Activated CD4-positive, alpha-beta T cell treated with anti-CD3 and anti-CD28 coated beads, Interleukin-2, amount 50 U/mL, for 4 hours (primary cell): Measurements from ENCODE around the gene INSYN2B.

ENCODE experiments used
- DNase-seq, 2 experiments: peaks; one replicate each; pipeline ENCODE4 v3.0.0-alpha.2; 2020

INSYN2B gene

DNA sequence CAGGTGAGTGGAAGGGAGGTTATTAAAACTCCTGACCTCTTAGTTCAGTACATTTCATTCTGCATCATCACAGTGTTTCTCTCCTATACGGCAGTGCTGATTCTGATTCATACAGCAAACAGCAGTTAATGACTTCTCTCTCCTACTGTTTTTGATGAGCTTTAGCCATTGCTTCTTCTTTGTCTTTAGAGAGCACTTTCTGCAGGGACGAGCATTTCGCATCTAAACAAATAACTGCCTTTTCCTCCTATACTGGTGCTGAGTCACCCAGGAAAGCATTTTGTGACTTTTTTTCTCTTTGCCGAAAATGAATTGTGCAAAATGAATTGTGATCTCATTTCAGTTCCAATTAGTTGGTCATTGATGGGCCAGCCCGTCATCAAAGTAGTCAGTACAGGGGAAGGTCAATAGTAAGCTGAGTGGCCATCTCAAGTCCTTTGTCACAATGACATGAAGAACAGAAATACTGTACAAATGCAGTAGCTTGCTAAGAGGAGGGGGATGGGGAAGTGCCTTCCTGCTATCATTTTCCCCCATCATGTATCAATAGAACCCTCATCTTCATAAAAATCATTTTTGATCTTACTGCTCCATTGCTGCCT is 98.5 kb downstream of the INSYN2B start:
- no peak for DNase-seq

DNA sequence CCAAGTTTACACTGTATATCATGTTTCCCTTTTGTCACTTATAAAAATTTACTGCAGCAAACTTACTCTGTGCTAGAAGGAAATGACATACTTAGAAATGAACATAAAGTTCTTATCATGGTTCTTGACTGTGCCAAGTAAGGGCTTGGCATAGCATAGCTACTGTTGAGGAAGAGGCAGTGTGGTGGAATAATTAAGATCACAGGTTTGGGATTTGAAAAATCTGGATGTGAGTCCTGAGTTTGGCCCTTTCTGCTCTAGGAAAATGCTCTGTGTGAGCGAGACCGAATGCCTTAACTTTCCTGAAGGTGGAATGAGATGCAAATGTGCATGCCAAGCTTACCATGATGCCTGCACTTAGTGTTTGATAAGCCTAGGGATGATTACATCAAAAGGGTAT is 99.5 kb downstream of the INSYN2B start:
- DNase-seq: no peak

DNA sequence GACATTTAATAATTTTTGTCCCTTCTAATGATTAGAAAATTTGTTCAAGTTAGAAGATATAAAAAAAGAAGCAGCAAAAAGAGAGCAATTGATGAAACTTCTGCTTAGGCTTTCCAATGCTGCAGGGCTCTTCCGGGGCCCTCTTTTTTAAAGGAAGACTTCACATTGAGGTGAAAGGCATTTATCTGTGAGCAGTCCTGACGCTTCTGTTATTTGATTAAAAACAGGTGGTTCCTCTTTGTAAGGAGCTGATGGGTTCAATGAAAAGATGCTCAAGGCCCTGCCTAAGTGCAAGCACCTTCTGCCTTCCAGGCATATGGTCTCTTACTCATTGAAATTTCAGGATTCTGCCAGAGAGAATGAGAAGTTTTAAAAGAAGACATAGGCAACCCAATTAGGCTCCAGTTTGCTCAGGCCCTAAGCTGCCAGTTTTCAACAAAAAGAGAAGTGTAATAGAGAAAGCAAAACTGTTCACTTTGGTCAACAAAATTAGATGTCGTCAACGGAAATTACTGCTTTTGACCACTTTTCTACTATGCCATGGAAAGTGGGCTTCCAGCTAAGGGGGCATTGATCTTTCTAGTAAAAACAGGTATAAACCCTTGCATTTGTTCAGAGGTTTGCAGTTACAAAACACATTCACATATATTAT is 100.2 kb downstream of the INSYN2B start:
- no peak for DNase-seq

DNA sequence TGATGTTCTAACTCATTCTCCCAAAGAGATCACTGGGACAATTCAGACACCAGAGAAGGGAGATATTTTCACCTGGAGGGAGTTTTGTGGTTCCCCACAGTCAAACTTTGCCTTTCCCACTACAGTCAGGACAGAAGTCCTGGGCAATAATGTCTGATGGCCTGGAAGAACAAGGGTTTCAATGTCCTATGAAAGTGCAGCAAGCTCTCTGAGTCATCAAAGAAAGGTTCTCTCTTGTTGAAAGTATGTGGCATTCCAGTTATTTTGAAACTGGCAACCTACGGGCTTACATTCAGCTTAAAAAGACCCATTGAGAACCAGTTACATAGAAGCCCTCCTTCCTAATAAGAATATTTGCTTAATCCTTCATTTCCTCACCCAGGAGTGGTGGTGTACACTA is 103.9 kb downstream of the INSYN2B start:
- no peak for DNase-seq

DNA sequence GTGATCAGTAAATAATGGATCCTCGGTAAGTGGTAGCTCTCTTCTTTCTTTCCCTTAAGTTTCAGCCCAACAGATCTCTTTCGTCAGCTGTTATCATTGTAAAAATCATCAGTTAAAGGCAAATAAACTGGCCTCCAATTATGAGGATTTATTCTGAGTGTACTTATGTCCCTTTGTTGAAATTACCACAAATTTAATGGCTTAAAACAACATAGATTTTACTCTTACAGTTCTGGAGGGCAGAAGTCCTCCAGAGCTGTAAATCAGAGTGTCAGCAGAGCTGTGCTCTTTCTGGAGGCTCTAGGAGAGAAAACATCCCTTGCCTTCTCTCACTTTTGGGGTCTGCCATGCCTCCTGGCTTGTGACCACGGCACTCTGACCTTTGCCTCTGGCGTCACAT is 104.6 kb downstream of the INSYN2B start:
- no peak for DNase-seq

DNA sequence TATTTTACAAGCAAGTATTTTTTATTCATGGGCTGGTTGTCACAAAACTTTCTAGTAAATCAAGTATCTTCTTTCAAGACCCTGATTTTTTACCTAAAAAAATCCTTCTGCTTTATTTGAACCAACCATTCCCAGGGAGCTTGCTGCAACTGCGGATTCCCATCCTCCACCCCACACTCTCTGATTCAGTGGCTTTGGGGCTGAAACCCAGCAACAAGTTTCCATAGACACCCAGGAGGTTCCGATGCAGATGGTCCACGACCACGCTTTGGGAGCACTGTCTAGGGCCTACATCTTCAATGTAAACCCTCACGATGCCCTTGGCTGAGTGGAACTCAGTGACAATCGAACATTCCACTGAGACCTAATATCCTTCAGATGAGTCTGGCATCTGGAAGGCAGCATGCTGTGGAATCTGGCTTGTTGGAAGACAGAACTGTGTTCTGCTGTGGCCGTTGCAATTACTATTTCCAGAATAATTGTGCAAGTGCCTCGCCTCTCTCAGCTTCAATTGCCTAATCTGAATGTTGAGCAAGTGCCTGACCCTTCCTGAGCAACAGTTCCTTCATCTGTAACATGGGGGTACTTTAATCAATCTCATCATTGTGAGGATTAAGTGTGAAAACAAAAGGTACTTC is 105.1 kb downstream of the INSYN2B start:
- DNase-seq: no peak

DNA sequence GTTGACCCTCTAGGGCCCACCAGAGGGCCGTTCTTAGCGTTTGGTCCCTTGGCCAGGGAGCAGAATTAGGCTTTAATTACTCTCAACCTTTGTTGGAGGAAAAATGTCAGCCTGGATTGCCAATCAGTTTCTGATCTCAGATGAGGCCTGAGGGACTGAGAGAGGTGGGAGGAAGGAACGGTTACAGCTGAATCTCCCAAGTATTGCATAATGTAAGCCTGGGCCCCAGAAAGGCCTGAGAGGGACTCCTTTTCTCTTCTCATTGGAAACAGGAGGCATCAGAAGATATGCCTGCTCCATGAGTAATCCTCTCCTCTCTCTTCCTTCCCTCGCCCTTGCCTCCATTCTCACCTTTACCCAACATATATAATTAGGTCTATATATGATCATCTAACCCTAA is 105.7 kb downstream of the INSYN2B start:
- no peak for DNase-seq

DNA sequence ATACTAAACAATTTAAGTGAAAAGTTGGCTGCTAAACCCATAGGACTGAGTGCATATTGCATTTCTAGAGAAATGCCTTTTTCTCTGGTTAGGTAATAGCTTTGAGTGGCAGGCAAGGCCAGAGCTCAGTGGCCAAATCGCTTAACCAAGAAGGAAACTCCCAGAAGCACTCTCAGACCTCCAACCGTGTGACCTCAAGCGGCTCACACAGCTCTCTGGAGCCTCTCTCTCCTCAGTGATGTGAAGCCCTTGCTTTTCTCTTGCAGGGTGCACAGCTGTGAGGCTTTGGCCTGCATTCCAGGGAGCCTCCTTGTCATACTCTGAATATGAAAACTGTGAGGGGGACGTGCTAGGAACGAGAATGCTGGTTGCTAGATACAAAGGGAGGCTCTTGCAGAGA is 106.7 kb downstream of the INSYN2B start:
- no peak for DNase-seq

DNA sequence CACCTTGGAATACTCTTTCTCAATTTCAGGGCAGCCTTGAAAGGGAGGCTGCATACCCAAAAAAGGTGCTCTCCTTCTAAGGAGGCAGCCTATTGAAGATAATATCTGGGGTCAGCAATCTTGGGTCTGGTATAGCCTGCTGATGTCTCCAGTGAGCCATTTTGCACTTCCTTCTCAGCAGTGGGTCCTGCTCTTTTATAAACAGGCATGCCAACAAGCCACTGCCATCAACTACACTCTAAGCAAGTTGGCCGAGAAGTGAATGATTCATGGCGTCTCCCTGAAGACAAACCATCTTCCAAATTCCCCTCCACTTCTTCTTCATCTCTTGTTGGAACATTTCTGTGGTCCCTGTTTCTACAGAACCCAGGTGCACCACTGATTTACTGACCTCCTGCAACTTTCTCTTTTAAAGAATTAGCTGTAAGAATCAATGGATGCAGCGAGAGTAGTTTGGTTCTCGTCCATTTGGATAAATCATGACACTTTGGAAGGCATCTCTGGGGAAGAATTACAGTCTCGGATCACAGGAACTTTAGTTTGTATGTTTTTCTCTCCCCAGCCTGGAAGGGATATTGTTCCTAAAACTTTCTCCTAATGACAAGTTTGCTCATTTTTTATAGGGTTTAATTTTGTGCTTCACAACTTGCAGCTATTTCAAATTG is 108.3 kb downstream of the INSYN2B start:
- no peak for DNase-seq

DNA sequence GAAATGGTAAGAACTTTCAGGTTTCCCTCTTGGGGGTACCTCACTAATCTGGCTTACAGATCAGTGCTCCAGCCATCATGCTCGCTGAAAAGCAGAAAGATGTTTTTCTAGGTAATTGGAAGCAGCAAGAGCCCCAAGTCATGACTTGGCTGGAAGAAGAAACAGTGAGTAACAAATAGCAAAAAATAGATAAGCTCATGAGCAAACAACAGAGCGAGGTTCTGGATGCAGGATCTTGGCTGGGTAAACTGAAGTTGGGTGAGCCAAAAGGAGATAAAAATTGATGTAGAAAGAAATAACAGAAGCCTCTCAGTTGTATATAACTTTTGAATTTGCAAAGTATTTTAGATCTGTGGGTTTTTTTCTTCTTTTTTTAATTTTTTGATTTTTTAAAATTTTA is 110.1 kb downstream of the INSYN2B start:
- no peak for DNase-seq

DNA sequence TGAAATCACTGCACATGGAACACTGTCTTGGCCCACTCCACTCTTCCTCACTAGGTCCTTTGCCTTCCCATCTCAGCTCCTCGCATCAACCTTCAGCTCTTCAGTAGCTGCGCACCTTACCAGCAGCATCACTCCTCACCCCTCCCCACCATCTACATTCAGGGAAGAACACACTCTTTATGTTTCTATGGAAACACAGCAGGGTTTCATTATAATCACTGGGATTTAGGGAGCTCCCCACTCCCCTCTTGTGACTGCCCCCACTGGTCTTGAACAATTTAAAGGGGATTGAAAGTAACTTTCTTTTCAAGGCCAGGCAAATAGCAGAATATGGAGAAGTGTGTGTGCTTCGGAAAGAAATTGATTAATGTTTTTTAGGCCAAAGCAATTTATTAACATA is 111.2 kb downstream of the INSYN2B start:
- DNase-seq: no peak

DNA sequence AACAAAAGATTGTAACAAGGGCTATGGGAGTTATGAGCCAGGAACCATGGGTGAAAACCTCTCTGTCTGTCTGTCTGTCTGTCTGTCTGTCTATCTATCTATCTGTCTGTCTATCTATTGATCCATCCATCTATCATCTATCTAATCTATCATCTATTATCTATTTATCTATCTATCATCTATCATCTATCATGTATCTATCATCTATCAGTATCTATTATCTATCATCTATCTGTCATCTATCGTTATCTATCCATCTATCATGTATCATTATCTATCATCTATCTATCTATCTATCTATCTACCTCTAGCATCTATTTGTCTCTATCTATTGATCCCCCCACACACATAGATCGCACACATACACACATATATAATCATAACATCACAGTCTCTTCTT is 112.9 kb downstream of the INSYN2B start:
- DNase-seq: no peak

DNA sequence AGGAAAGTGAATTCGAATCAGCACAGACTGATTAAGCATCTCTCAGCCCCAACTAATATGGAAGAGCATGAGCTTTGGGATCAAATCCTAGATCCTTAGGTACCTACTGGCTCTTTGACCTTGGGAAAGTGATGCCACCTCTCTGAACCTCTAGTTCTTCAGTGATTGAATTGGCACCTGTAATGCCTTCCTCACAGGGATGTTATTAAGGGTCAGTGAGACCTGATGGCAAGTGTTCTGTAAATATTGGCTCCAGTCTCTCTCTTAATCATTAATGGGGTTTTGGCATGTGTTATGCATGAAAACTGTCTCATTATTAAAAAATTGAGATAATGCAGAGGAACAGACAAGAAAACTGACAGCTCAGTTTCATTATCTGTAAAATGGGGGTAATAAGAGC is 115.8 kb downstream of the INSYN2B start:
- DNase-seq: no peak

DNA sequence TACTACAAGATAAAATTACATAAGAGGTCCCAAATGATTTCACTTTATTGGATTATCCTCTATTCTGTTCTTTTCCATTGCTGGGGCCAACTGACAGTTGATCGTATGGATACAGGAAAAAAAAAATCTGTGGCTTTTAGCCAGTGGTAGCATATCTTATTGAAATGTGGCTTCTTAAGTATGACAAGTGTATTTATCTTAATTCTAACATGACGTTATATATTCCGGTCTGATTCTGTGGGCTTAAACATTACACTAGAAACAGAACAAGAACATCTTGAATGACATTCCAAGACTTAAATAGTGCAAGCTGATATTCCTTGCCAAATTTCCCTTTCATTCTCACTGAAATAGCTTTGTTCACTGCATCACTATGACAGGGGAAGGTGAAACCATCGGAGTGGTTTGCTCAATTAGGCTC is 117.9 kb downstream of the INSYN2B start:
- no peak for DNase-seq

DNA sequence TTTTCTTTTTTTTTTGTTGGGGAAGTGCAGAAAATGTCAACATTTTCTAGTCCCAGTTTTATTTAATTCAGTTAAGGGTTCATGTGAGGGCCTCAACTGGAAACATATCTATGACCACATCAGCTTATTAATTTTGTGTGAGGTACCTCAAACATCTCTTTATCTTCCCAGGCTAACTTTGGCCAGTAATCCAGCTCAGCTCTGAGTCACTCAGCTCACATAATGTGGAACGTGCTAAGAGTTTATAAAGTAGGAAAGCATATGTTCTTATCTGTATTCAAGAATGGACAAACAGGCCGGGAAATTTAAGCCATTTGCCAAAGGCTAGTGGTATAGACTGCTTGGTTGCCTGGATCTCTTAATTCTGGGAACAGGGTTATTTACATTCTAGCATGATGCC is 118.4 kb downstream of the INSYN2B start:
- DNase-seq: no peak

DNA sequence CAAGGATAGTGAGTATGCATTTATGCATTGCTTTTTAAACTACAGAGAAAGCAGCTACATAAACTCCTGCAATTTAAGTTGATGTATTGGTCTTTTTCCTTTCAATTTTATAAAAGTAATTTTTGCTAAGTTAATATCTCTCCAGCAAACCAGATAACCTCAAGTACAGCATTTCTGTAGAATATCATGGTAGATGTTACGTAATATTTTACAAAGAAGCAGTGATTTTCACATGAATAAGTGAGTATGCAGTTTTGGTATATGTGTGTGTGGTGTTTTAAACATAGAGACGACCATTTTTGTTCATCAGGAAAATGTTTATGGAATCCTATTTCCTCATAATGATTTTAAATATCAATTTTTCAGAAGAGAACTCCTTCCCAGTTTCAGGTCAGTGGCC is 118.9 kb downstream of the INSYN2B start:
- no peak for DNase-seq

DNA sequence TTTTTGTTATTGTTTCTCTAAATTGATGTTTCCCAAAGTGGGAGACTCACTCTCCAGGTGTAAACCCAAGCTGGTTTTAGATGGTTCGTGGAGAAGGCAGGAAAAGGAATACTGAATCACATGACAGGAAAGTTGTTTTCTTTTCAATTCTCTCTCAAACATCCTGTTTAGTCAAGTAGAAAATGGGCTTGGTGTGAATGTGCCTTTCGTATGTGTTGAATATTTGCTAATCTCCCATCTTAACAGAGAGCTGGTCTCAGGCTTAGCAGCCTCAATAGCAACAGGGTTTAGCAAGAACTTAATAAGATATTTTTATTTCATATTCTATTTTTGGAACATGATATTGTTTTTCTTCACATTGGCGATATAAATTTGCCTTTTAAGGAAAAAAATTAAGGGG is 119.7 kb downstream of the INSYN2B start:
- DNase-seq: no peak

DNA sequence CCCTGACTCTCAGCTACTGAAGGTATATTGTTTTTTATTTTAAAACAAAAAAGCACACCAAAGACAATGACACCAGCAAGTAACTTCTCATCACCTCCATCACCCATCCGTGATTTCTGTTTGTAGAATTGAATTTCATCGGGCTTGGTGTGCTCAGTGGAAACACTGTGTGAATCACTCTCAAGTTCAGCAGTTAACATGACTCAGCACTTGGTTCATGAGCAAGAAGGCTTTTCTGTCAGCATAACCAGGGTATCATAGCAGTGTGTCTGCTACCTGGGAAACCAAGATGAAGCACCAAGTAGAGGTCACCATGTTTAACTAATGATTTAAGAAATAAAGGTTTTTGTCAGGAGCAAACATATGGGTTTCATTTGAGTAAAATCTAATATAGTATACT is 123.7 kb downstream of the INSYN2B start:
- no peak for DNase-seq

DNA sequence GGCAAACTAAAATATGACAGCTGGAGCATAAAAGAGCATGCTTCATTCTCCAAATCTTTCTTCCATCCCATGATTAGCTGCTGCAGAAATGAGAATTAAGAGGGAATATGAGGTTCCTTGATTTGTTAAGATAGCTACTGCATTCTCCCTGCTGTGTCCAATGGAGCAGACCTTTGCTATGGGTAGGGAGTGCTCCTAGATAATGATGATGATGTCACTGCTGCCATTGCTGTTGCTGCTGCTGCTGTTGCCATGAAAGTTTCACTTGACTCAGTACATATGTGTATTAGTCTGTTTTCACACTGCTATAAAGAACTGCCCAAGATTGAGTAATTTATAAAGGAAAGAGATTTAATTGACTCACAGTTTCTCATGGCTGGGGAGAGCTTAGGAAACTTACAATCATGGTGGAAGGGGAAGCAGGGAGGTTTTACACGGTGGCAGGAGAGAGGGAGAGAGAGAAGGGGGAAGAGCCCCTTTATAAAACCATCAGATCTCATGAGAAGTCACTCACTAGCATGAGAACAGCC is 128.9 kb downstream of the INSYN2B start:
- no peak for DNase-seq

DNA sequence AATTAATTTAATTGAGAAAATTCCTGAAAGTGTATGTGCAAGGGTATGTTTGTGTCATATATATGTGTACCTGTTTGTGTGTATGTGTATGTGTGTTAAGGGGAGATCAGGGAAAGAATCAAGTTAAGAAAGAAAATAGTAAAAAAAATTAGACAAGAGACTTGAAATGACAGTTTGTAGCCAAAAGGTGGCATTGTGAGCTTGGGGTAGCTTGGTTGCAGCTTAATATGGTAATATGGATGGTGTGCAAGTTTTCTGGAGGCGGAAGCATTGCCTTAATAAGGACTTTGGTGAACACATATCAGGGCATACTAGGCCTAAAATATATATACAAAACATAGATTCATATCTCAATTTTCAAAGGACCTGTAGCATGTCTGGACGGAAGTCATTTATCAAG is 129.9 kb downstream of the INSYN2B start:
- no peak for DNase-seq

DNA sequence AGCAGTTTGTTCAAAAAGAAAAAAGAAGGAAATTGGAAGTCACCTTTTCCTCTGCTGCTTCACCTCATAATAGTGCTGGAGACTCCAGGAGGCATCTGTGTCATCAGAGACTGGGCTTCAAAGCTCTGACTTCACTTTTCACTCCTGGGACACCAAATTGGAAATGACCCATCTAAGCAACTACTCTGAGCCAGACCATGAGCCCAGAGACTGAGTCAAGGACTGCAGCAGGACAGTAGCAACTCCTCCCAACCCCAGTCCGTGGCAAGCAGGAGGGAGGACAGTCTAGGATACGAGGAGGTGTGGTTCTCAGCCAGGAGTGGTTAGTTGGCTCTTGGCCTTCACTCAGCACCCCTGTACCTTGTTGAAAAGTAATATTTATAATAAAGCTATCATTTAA is 131.5 kb downstream of the INSYN2B start:
- no peak for DNase-seq

DNA sequence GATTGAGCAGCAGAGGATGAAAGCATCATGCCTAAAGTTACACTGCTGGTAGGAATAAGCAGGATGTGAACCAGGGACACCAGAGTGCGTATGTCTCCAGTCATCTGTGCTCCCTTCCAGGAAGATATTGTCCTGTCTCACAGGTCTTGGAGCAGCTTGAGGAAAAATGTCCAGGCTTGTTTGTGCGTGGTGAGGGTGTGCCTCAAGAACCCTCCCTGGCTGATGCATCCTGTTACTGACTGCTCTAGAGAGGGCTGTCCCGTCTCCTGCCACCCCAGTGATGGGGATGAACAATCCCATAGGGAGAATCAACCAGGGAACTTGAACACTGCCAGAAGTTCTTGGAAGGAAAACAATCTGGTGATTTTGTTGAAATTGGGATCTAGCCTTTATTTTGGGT is 132.0 kb downstream of the INSYN2B start:
- no peak for DNase-seq

DNA sequence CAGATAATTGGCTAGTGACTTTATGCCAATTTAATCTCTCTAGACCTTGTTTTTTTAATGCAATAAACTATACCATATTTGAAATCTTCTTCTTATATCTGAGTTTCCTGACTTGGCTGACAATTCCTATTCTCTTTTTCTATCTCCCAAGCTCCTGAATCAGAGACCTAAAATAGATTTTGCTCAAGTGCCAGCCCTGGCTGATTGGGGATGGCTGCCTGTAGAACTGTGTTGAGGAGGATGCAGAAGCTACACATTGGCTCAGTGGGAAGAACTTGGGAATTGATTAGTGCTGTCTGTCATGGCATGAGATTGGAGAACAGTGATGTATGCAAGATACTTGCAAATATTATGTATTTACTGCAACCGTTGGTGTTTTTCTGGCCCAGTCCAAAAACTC is 132.8 kb downstream of the INSYN2B start:
- DNase-seq: no peak

DNA sequence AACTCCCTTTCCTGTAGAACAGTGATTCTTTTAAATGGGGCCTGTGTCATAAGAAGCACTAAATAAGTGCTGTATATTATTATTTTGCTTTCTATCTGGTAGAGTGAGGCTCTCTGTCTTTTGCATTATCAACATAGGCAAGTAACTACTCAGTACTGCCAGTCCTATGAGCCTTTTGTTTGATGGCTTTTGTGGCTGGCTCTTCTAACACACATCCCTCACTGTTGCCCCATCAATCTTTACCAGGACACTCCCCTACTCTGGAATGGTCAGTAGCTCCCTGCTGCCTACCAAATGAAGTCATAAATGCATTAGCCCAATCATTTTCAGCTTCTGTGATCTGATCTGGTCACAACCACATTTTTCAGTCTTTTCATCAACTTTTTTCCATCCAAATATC is 137.6 kb downstream of the INSYN2B start:
- no peak for DNase-seq
